Rectal smooth muscle tissue (tissue), 1 donor: ENCODE measurements around the gene GP1BA.

Experiments
- H3K27ac ChIP-seq: one replicate; pipeline ENCODE4 v1.7.0; 2013; ENCODE audit warnings: low read depth, low read length, inconsistent platforms
- H3K27me3 ChIP-seq: one replicate; pipeline ENCODE4 v1.7.0; 2013; ENCODE audit warnings: low read length; ENCODE audit not compliant: control insufficient read depth, insufficient read depth
- H3K36me3 ChIP-seq: one replicate; pipeline ENCODE4 v1.7.0; 2013; ENCODE audit warnings: low read length; ENCODE audit not compliant: control insufficient read depth, insufficient read depth
- H3K4me1 ChIP-seq: one replicate; pipeline ENCODE4 v1.7.0; 2013; ENCODE audit warnings: low read length; ENCODE audit not compliant: control insufficient read depth, insufficient read depth
- H3K4me3 ChIP-seq: one replicate; pipeline ENCODE4 v1.7.0; 2013; ENCODE audit warnings: low read length
- H3K9ac ChIP-seq: one replicate; pipeline ENCODE4 v1.7.0; 2013; ENCODE audit warnings: low read length

GP1BA gene

GRCh38 chr17:4944554-4945175 is 12.6 kb downstream of the GP1BA start:
- peak overlapping the region; percentile 99 for H3K27ac ChIP-seq
- peaks cover 35% of the 10 kb centered on the region for H3K36me3 ChIP-seq
- H3K4me1 ChIP-seq, result peaks cover 26% of the 10 kb centered on the region
- no peak overlapping the region for H3K4me3 ChIP-seq
- H3K9ac ChIP-seq, result peak overlapping the region; percentile 4
- H3K27me3 ChIP-seq, result no peaks in the 10 kb centered on the region

- H3K27me3 ChIP-seq, result no peaks in the 10 kb centered on the region
- peak overlapping the region; percentile 99 for H3K27ac ChIP-seq
- H3K36me3 ChIP-seq, result peaks cover 35% of the 10 kb centered on the region
- H3K4me3 ChIP-seq, result peak overlapping the region; percentile 54
- H3K9ac ChIP-seq, result peak overlapping the region; percentile 39
- peaks cover 26% of the 10 kb centered on the region for H3K4me1 ChIP-seq
Measured at GRCh38 chr17:4945176-4945943, 13.3 kb downstream of the GP1BA start.

- Histone ChIP-seq H3K36me3 (peaks cover 35% of the 10 kb centered on the region), H3K4me1 (peaks cover 25% of the 10 kb centered on the region), H3K27ac (peak overlapping the region; percentile 99), H3K27me3 (no peaks in the 10 kb centered on the region), H3K4me3 (peak overlapping the region; percentile 98), H3K9ac (no peak overlapping the region)
Measured at GRCh38 chr17:4945944-4946280, 13.8 kb downstream of the GP1BA start.

DNA sequence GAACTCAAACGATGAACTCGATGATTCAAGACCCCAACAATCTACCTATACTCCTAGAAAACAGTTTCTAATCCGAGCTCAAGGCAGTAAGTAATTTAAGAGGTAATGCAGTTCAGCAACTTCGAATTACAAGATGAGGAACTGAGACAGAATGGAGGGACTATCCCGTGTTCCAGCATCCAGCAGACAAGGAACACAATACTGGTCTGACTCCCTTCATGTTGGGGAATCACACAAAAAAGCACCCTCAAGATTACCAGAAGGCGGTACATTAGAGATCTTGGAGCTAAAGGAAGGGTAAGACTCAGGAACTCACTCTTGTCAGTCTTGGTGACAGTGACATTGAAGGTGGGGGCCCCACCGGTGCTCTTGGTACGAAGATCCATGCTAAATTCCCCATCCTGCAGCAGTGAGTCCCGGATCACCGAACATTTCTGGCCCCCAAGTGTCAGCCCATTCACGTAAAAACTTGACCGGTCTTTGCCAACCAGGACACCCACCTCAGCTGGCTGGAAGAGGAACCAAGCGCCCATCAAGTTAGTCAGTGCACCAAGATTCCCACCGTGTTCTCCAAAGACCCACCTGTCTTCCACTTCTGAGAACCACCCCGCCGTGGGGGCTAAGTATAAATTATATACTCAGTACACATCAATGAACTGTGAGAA is 14.4 kb downstream of the GP1BA start:
- Histone ChIP-seq H3K4me1 (peaks cover 21% of the 10 kb centered on the region), H3K27ac (peak overlapping the region; percentile 99), H3K36me3 (peaks cover 35% of the 10 kb centered on the region), H3K4me3 (peak overlapping the region; percentile 98), H3K27me3 (no peaks in the 10 kb centered on the region), H3K9ac (no peak overlapping the region)

DNA sequence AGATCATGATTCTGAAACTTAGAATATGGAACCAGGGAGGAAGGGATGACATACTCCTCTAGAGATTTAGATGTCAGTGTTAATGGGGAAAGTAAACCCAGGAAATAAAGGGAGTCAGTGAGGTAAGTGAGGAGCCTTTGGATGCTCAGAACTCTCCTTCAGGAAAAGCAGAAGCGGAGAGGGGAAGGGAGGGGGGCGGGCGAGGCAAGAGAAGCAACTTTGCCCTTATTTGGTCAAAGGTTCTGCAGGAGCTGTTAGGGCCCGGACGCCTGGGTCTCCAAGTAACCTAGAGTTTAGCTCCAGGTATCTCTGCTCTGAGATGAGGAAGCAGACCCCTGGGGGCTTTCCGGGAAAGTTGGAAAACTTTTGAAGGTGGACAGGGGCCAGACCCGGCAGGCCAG is 14.9 kb downstream of the GP1BA start:
- peaks cover 35% of the 10 kb centered on the region for H3K36me3 ChIP-seq

GRCh38 chr17:4947411-4948165 is 15.5 kb downstream of the GP1BA start:
- Histone ChIP-seq H3K27ac (peak overlapping the region; percentile 99), H3K4me3 (peak overlapping the region; percentile 98), H3K36me3 (peaks cover 32% of the 10 kb centered on the region), H3K4me1 (peaks cover 23% of the 10 kb centered on the region), H3K9ac (peak overlapping the region; percentile 96), H3K27me3 (no peaks in the 10 kb centered on the region)

More for the DNA sequence above, 14.9 kb downstream of the GP1BA start:
- H3K27ac ChIP-seq, result peak overlapping the region; percentile 99
- peak overlapping the region; percentile 34 for H3K9ac ChIP-seq
- no peaks in the 10 kb centered on the region for H3K27me3 ChIP-seq
- peaks cover 23% of the 10 kb centered on the region for H3K4me1 ChIP-seq
- H3K4me3 ChIP-seq, result peak overlapping the region; percentile 98

DNA sequence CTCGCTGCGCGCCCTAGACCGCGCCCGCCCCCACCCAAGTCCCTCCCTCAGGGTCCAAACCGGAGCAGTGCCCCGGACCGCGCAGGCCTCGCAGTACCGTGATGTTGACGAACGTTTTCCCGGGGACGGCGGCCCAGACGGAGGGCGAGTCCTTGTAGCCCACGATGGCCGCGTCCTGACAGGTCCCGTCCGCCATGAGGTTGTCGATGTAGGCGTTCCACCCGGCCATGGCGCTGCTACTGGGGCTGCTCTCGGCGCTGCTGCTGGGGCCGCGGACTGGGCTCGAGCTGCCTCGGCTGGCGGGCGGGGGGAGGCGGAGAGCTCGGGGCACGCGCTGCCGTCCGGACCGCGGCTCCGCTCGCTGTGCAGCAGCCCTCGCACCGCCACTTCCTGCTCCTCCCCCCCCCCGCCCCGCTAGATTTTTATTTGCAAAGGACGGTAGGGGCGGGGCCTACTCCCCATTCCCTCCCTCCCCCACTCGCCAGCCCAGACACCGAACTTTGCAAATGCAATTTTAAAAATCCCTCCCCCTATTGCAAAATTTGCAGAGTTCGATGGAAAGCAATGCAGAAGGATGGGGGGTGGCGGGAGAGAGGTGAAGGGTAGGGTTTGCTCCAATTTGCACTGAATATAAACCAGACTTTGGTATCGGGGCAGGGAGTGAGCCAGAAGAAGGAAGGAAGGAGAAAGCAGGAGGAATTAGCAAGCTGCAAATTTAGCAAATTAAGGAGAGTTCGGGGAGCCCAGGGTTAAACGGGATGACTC is 16.3 kb downstream of the GP1BA start, which contains the start of gene PFN1:
Gene PFN1, minus strand, starts transcription at position 365 of the 765 bp plus-strand sequence. Its CDS starts 136 bp downstream, at position 229.
- Histone ChIP-seq H3K36me3 (peaks cover 24% of the 10 kb centered on the region), H3K9ac (peak within 1 kb of the TSS; percentile 96), H3K4me3 (peak within 1 kb of the TSS; percentile 98), H3K4me1 (peaks cover 23% of the 10 kb centered on the region), H3K27ac (peak within 1 kb of the TSS; percentile 99), H3K27me3 (no peaks in the 10 kb centered on the region)

DNA sequence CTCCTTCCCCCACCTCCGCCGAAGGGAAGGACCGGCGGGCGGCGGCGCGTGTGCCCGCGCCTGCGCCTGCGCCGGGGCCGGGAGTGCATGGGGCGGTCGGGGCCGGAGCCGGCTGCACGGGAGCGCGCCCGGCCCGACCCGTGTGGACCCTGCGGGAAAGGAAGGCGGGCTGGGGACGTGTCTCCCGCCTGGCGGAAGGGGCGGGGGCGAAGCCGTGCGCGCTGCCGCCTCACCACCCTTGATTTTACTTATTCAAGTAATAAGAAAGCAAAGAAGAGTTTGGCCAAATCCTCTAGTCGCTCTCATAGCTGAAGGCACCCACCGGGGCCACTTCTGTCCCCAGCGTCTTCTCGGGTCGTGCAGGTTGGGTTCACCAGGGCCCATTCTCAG is 16.8 kb downstream of the GP1BA start:
- H3K27ac ChIP-seq, result peak overlapping the region; percentile 99
- peaks cover 22% of the 10 kb centered on the region for H3K36me3 ChIP-seq
- H3K9ac ChIP-seq, result peak overlapping the region; percentile 46
- H3K4me3 ChIP-seq, result peak overlapping the region; percentile 67
- peaks cover 23% of the 10 kb centered on the region for H3K4me1 ChIP-seq
- no peaks in the 10 kb centered on the region for H3K27me3 ChIP-seq

- no peaks in the 10 kb centered on the region for H3K27me3 ChIP-seq
- H3K4me1 ChIP-seq, result peaks cover 23% of the 10 kb centered on the region
Measured at GRCh38 chr17:4949321-4950074, 17.4 kb downstream of the GP1BA start.

GRCh38 chr17:4950075-4950745 is 18.1 kb downstream of the GP1BA start:
- Histone ChIP-seq H3K4me3 (peak overlapping the region; percentile 69), H3K9ac (peak overlapping the region; percentile 81), H3K27me3 (no peaks in the 10 kb centered on the region), H3K4me1 (peaks cover 19% of the 10 kb centered on the region), H3K27ac (peak overlapping the region; percentile 99), H3K36me3 (peaks cover 10% of the 10 kb centered on the region)

More at GRCh38 chr17:4949321-4950074, 17.4 kb downstream of the GP1BA start:
- Histone ChIP-seq H3K27ac (peak overlapping the region; percentile 99), H3K4me3 (peak overlapping the region; percentile 67), H3K36me3 (peaks cover 17% of the 10 kb centered on the region), H3K9ac (peak overlapping the region; percentile 46)
